ENCODE results near the gene NDUFS6. TPM values are rescaled to one million over a fixed set of nuclear protein-coding genes. Genes with fewer than 3 reads are reported as not detected.

Gene NDUFS6
- total RNA-seq, 1 donor from 2014 or later, result 69.2 TPM

DNA sequence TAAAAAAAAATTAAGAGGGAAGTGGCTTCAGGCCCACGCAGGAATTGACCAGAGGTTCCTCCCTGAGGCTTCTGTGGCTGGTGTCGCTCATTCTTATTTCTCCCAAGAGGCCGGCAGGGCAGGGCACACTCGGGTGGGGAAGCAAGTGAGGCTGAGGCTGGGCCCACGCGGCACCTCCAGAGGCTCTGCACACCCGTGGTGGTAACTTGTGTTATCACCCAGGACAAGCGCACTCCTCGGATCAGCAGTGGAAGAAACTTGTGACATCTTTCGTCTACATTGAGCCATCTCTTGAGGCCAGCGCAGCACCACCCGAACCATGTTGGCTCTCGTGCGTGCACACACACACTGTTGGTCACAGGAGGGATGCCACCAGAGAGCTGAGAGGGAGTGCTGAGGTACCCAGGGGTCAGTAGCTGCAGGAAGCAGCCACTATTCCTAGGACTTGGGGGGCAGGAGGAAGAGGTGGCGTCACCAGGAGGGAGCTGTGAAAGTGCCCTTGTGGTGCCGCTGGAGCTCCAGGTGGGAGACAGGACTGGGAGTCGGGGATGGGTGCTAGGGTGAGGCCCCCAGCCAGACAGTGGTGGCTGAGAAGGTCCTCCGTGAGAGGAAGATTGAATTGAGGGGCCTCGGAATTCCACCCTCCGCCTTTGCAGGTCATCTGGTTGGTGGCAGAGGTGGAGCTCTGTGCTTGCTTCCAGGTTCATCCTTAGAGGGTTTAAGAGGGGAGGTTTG lies 6.4 kb downstream of the NDUFS6 start:
- no peak for DNase-seq (ENCODE audit: low read depth)
- no peaks in the 10 kb centered on the region for H3K36me3 ChIP-seq (ENCODE audit: control insufficient read depth, insufficient read depth, low read length)
- H3K27me3 ChIP-seq (ENCODE audit: control insufficient read depth, insufficient read depth, low read length), result no peaks in the 10 kb centered on the region
- TF ChIP-seq, protein P1, sequence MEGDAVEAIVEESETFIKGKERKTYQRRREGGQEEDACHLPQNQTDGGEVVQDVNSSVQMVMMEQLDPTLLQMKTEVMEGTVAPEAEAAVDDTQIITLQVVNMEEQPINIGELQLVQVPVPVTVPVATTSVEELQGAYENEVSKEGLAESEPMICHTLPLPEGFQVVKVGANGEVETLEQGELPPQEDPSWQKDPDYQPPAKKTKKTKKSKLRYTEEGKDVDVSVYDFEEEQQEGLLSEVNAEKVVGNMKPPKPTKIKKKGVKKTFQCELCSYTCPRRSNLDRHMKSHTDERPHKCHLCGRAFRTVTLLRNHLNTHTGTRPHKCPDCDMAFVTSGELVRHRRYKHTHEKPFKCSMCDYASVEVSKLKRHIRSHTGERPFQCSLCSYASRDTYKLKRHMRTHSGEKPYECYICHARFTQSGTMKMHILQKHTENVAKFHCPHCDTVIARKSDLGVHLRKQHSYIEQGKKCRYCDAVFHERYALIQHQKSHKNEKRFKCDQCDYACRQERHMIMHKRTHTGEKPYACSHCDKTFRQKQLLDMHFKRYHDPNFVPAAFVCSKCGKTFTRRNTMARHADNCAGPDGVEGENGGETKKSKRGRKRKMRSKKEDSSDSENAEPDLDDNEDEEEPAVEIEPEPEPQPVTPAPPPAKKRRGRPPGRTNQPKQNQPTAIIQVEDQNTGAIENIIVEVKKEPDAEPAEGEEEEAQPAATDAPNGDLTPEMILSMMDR (IDR thresholded peaks at IDR 0.05; ENCODE audit: insufficient read depth, low read length, poor library complexity, severe bottlenecking), result no peak
- no peak overlapping the region for H3K4me3 ChIP-seq (ENCODE audit: low read depth, low read length)

DNA sequence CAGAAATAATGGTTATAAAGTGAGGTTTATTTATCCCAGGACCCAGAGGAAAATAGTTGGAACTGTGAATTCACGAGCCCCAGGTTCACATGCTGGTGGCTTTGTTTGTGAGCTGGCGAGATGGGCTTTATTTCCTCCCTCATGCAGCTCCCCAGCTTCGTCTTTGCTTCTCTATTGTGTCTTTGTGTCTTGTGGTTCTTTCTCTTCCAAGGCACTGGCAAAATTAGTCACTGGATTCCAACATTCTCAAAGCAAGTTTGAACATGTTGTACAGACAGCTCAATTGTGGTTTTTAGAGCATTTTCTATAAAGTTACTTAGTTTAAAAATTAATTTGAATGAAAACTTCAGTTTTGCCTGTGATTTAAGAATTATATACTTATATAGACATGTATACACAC lies 7.2 kb downstream of the NDUFS6 start:
- DNase-seq (ENCODE audit: low read depth), result no peak
- Histone ChIP-seq H3K36me3 (ENCODE audit: control insufficient read depth, insufficient read depth, low read length) (no peaks in the 10 kb centered on the region), H3K4me3 (ENCODE audit: low read depth, low read length) (no peak overlapping the region), H3K27me3 (ENCODE audit: control insufficient read depth, insufficient read depth, low read length) (no peaks in the 10 kb centered on the region)
- TF ChIP-seq, protein P1 (IDR thresholded peaks at IDR 0.05; ENCODE audit: insufficient read depth, low read length, poor library complexity, severe bottlenecking), result no peak

DNA sequence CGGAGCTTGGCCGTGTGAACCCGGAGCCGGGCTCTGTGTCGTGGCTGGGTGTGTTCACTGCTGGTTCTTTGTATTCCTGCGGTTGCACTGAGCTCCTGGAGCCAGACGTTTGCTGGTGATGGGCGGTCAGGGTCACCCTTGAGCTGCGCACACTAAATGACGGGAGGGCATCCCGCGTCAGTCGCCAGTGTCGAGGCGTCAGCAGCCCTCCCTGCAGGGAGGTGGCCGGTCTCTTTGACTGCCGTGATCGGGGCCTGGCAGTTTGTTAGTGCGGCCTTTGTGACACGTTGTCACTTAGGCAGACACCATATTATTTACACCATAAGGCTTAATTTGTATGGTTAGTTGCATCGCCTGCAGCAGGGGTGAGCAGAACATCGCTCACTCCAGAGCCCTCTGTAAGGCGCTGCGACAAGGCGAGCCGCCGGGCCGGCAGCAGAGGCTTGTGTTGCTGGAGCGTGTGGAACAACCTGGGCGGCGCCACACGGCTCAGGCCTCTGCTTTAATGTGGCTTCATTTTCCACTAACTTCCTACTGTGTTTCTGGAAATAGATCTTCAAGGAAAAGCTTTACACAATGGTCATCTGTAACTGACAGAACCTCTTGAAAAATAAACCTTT lies 8.3 kb downstream of the NDUFS6 start:
- Histone ChIP-seq H3K36me3 (ENCODE audit: control insufficient read depth, insufficient read depth, low read length) (no peaks in the 10 kb centered on the region), H3K4me3 (ENCODE audit: low read depth, low read length) (no peak overlapping the region)

DNA sequence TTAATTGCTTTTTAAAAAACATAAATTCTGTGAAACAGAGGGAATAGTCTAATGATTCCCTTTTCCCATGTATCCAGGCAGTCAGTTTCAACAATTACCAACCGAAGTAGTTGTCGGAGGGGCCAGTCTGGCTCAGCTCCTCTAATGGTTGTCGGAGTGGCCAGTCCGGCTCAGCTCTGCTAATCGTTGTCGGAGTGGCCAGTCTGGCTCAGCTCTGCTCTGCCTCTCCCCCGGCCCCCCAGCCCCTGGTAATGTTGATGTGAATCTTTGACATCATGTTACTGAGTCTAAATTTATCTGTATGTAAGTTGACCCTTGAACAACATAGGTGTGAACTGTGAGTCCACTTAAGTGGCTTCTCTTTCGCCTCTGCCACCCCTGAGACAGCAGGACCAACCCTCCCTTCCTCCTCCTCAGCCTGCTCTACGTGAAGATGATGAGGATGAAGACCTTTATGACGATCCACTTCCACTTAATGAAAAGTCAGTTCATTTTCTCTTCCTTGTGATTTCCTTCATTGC lies 9.4 kb downstream of the NDUFS6 start:
- no peak for DNase-seq (ENCODE audit: low read depth)
- TF ChIP-seq, protein P1 (IDR thresholded peaks at IDR 0.05; ENCODE audit: insufficient read depth, low read length, poor library complexity, severe bottlenecking), result no peak
- no peak overlapping the region for H3K4me3 ChIP-seq (ENCODE audit: low read depth, low read length)
- H3K27me3 ChIP-seq (ENCODE audit: control insufficient read depth, insufficient read depth, low read length), result no peaks in the 10 kb centered on the region
- peaks cover 3% of the 10 kb centered on the region for H3K36me3 ChIP-seq (ENCODE audit: control insufficient read depth, insufficient read depth, low read length)

More for the DNA sequence above, 8.3 kb downstream of the NDUFS6 start:
- H3K27me3 ChIP-seq (ENCODE audit: control insufficient read depth, insufficient read depth, low read length), result no peaks in the 10 kb centered on the region
- TF ChIP-seq, protein P1 (IDR thresholded peaks at IDR 0.05; ENCODE audit: insufficient read depth, low read length, poor library complexity, severe bottlenecking), result no peak
- DNase-seq (ENCODE audit: low read depth), result no peak

DNA sequence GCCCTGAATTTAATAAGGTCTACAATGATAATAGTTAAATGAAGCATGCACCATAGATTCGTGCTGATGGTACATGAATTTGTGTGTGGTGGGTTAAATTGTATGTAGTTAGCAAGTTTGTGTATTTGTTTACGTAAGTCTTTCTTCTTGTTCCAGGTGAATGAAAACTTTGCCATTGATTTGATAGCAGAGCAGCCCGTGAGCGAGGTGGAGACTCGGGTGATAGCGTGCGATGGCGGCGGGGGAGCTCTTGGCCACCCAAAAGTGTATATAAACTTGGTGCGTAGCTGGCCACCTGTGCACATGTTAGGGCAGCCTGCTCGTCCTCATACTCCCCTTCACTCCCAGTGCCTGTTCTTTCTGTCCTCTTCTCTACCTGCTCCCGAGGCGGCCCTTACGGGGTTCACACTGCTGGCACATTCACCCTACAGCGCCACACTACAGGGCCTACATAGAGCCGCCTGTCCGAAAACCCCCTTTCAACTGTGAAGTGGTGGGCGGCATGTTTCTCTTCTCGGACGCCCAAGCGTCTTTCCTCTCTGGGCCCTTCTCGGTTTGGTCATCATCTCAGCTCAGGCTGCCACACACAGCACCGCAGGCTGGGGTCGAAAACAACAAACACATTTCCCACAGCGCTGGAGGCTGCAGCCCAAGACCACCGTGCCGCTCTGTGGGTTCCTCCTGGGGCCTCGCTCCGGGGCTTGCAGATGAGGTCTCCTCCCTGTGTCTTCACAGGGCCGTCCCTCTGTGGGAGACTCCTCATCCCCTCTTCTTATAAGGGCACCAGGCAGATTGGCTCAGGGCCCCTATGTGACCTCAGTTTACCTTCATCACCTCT lies 13.2 kb downstream of the NDUFS6 start:
- no peak overlapping the region for H3K4me3 ChIP-seq (ENCODE audit: low read depth, low read length)
- DNase-seq (ENCODE audit: low read depth), result no peak
- H3K27me3 ChIP-seq (ENCODE audit: control insufficient read depth, insufficient read depth, low read length), result no peaks in the 10 kb centered on the region
- TF ChIP-seq, protein P1 (IDR thresholded peaks at IDR 0.05; ENCODE audit: insufficient read depth, low read length, poor library complexity, severe bottlenecking), result no peak
- H3K36me3 ChIP-seq (ENCODE audit: control insufficient read depth, insufficient read depth, low read length), result peaks cover 5% of the 10 kb centered on the region
